Activated B cell treated with CpG ODN at 0.5 μM for 24 hours (primary cell): ENCODE measurements around the gene TLR9. TPM values are rescaled to one million over a fixed set of nuclear protein-coding genes. Genes with fewer than 3 reads are reported as not detected.

Experiments used
- ATAC-seq: fragments of 200-7000 bp; cut with Tn5 transposase; one replicate; pipeline ENCODE4 v1.10.0; 2021; ENCODE audit warnings: low read depth, mild to moderate bottlenecking, moderate library complexity
- CTCF ChIA-PET: fragments of 350-600 bp; sonication (Branson Sonifier 250); formaldehyde crosslinking; loops from one replicate; lab custom pipeline; 2021; ENCODE audit warnings: antibody characterized with exemption; lab: Charles Lee
- POLR2A ChIA-PET: fragments of 350-600 bp; sonication (Branson Sonifier 250); formaldehyde crosslinking; loops from one replicate; lab custom pipeline; 2021; ENCODE audit warnings: antibody characterized with exemption; lab: Charles Lee
- DNase-seq: peaks from one replicate; pipeline ENCODE4 v3.0.0; 2022
- H3K27ac Mint-ChIP-seq: one replicate; pipeline ENCODE4 v1.8.0; 2020; ENCODE audit warnings: mixed read lengths
- H3K27me3 Mint-ChIP-seq: one replicate; pipeline ENCODE4 v1.8.0; 2021; ENCODE audit warnings: mixed read lengths
- H3K36me3 Mint-ChIP-seq: one replicate; pipeline ENCODE4 v1.8.0; 2021; ENCODE audit warnings: low read depth, mixed read lengths
- H3K4me1 Mint-ChIP-seq: one replicate; pipeline ENCODE4 v1.8.0; 2021; ENCODE audit warnings: mixed read lengths
- H3K4me3 Mint-ChIP-seq: one replicate; pipeline ENCODE4 v1.8.0; 2020; ENCODE audit warnings: mild to moderate bottlenecking, mixed read lengths
- H3K9me3 Mint-ChIP-seq: one replicate; pipeline ENCODE4 v1.8.0; 2020; ENCODE audit warnings: mixed read lengths
- CTCF ChIP-seq: fragments of 200-600 bp; IDR thresholded peaks from one replicate; pipeline ENCODE4 v1.8.0; 2022; ENCODE audit warnings: antibody characterized with exemption, mild to moderate bottlenecking
- intact Hi-C: fragments of 100-400 bp; cut with micrococcal nuclease; formaldehyde crosslinking; loops from one replicate; pipeline ENCODE4 v1.15.1; 2024
- total RNA-seq: library from RNA; stranded (reverse); gene quantifications from 2 replicates; pipeline ENCODE4 v1.2.3, GENCODE V29; 2022

The TLR9 gene
- total RNA-seq, 1 donor from 2014 or later = 10.4 TPM

DNA sequence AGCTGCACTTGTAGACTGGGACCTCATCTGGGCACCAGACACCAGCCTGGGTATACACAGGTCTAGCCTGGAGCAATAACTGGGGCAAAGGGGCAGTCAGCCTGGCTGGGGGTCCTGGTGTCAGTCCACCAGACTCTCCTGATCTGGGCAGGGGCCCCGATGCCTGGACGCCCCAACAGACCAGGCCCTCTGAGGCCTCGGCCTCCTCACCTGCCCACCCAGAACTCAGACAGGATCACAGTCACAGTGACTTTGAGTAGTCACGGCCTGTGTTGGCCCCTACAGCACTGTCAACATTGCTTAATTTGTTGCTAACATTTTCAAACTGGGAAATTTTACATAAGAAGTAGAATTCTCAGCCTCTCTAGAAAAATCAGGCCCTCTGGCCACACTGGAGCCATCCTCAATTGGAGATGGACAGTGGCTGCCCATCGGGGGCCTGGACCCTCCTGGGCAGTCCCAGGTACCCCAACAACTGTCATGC lies 7.7 kb upstream of the TLR9 start:
- Mint-ChIP-seq H3K36me3 (peaks cover 58% of the 10 kb centered on the region), H3K27me3 (no peaks in the 10 kb centered on the region), H3K27ac (no peak overlapping the region), H3K9me3 (no peaks in the 10 kb centered on the region), H3K4me3 (no peak overlapping the region), H3K4me1 (peaks cover 50% of the 10 kb centered on the region)
- ChIA-PET POLR2A (interaction anchor here (2.2 to 3.0 kb wide), 4 partner anchors 7 to 55 kb away, joined by 12 to 31 read pairs (median 21); partner anchors contain the start of genes GLYCTK, TLR9 and WDR82), CTCF (interaction anchor here (1.4 to 3.8 kb wide), 8 partner anchors 11 to 107 kb away, joined by 3 to 53 read pairs (median 11); partner anchors contain the start of genes GLYCTK, PPM1M and WDR82)
- intact Hi-C loops = no loop called here
- DNase-seq (no peak), ATAC-seq (no peak)
- no peak for TF ChIP-seq CTCF

DNA sequence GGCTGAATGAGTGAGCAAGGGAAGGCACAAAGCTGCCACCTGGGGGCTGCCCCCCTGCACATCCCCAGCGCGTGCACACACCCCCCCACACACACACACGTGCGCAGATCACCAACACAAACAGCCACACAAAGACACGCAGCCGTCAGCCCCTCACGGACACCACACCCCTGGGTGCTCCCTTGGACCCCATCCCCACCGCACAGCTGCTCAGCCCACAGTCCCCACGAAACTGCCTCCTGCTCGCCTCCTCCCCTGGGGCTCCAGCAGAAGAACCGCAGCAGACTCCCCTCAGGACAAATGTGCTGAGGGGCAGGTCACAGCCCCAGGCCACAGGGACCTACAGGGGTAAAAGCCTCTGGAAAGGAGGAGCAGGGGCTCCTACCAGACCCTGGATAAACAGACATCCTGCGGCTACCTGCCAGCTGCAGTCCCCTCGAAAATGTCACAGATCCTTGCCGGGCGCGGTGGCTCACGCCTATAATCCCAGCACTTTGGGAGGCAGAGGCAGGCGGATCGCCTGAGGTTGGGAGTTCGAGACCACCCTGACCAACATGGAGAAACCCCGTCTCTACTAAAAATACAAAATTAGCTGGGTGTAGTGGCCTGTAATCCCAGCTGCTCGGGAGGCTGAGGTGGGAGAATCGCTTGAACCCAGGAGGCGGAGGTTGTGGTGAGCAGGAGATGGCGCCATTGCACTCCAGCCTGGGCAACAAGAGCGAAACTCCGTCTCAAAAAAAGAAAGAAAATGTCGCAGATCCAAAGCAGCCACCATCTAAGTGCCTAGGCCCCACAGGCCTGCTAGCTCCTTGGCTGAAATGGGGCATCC lies 7.0 kb upstream of the TLR9 start:
- no peak overlapping the region for H3K27ac Mint-ChIP-seq
- ChIA-PET POLR2A (interaction anchor here (1.4 to 3.0 kb wide), 5 partner anchors 8 to 56 kb away, joined by 4 to 31 read pairs (median 18); partner anchors contain the start of genes GLYCTK and WDR82), CTCF (interaction anchor here (1.1 to 3.8 kb wide), 14 partner anchors 11 to 107 kb away, joined by 3 to 53 read pairs (median 7); partner anchors contain the start of genes GLYCTK, PPM1M and WDR82)
- TF ChIP-seq CTCF = no peak
- no peaks in the 10 kb centered on the region for H3K9me3 Mint-ChIP-seq
- peaks cover 64% of the 10 kb centered on the region for H3K36me3 Mint-ChIP-seq
- no peak overlapping the region for H3K4me3 Mint-ChIP-seq
- H3K4me1 Mint-ChIP-seq = peaks cover 50% of the 10 kb centered on the region
- ATAC-seq = no peak
- no peak for DNase-seq
- intact Hi-C loops = no loop called here
- no peaks in the 10 kb centered on the region for H3K27me3 Mint-ChIP-seq

DNA sequence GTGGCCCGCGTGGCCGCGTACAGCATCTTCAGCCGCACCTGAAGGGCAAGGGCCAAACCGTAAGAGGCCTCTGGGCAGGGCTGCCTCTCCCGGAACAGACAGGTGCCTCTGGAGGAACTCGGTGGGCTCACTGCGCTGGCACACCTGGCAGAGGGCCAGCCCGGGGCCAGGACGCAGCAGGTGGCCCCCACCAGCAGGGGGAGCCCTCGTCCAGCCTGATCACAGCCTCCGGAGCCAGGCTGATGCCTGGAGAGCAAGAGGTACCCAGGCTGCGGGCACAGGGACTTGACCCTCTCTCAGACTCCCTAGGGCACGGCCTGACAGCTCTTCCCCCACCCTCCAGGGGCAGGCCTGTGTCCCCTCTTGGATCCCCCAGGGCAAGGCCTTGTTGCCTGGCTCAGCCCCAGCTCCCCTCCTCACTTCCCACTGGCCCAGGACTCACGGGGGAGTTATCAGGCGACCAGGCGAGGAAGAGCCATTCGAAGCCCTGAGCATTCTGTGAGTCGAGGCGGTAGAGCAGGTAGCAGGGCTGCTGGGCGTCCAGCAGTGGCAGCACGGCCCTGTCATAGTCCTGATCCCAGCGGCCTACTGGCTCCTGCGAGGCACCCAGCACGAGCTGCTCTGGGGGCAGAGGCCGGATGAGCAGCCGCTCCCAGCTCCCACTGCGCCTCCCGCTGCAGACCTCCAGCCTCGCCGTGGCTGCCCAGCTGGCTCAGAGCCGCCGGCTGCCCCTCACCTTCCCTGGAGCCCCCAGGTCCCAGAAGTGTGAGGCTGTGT lies 6.2 kb upstream of the TLR9 start:
- DNase-seq (peak; percentile 89), ATAC-seq (peak; percentile 90)
- POLR2A ChIA-PET = interaction anchor here (0.7 to 3.0 kb wide), 9 partner anchors 9 to 57 kb away, joined by 3 to 31 read pairs (median 8); partner anchors contain the start of genes GLYCTK, PPM1M and WDR82
- Mint-ChIP-seq H3K27ac (no peak overlapping the region), H3K4me1 (peaks cover 50% of the 10 kb centered on the region), H3K4me3 (no peak overlapping the region), H3K27me3 (no peaks in the 10 kb centered on the region), H3K9me3 (no peaks in the 10 kb centered on the region), H3K36me3 (peaks cover 65% of the 10 kb centered on the region)
- TF ChIP-seq CTCF = peak; percentile 41
- intact Hi-C loops = loop anchor here (1.0 kb wide), 5 partner anchors 8 to 108 kb away; partner anchors contain the start of genes TWF2 and WDR82
- CTCF ChIA-PET = interaction anchor here (0.7 to 3.8 kb wide), 19 partner anchors 10 to 179 kb away, joined by 3 to 53 read pairs (median 5); partner anchors contain the start of genes GLYCTK, PPM1M and WDR82

- TF ChIP-seq CTCF = no peak
- ATAC-seq (no peak), DNase-seq (no peak)
- peaks cover 50% of the 10 kb centered on the region for H3K4me1 Mint-ChIP-seq
- CTCF ChIA-PET = interaction anchor here (0.7 to 3.8 kb wide), 17 partner anchors 10 to 217 kb away, joined by 3 to 53 read pairs (median 4); partner anchors contain the start of genes GLYCTK and WDR82
- intact Hi-C loops = loop anchor here (1.0 kb wide), 5 partner anchors 8 to 108 kb away; partner anchors contain the start of genes TWF2 and WDR82
- peaks cover 63% of the 10 kb centered on the region for H3K36me3 Mint-ChIP-seq
- POLR2A ChIA-PET = interaction anchor here (0.7 to 3.0 kb wide), 9 partner anchors 8 to 57 kb away, joined by 3 to 31 read pairs (median 8); partner anchors contain the start of genes GLYCTK, PPM1M and WDR82
- H3K27ac Mint-ChIP-seq = no peak overlapping the region
- H3K9me3 Mint-ChIP-seq = no peaks in the 10 kb centered on the region
- no peak overlapping the region for H3K4me3 Mint-ChIP-seq
- no peaks in the 10 kb centered on the region for H3K27me3 Mint-ChIP-seq
These were observed 5.5 kb upstream of the TLR9 start for GRCh38 chr3:52230889-52231499.
